HG02938 (cell line): ENCODE measurements around the gene STIMATE.

ENCODE experiments used
- ATAC-seq: cut with Tn5 transposase; IDR thresholded peaks from one replicate; pipeline ENCODE4 v1.9.1; 2021; ENCODE audit warnings: mild to moderate bottlenecking, moderate library complexity; ENCODE audit not compliant: unreplicated experiment

STIMATE gene

GRCh38 chr3:52843108-52843865, 54.1 kb downstream of the STIMATE start:
- ATAC-seq = no peak

- ATAC-seq = no peak
These were observed 54.9 kb downstream of the STIMATE start for GRCh38 chr3:52842424-52842823.

- ATAC-seq = no peak
These were observed 55.4 kb downstream of the STIMATE start for GRCh38 chr3:52841981-52842340.

DNA sequence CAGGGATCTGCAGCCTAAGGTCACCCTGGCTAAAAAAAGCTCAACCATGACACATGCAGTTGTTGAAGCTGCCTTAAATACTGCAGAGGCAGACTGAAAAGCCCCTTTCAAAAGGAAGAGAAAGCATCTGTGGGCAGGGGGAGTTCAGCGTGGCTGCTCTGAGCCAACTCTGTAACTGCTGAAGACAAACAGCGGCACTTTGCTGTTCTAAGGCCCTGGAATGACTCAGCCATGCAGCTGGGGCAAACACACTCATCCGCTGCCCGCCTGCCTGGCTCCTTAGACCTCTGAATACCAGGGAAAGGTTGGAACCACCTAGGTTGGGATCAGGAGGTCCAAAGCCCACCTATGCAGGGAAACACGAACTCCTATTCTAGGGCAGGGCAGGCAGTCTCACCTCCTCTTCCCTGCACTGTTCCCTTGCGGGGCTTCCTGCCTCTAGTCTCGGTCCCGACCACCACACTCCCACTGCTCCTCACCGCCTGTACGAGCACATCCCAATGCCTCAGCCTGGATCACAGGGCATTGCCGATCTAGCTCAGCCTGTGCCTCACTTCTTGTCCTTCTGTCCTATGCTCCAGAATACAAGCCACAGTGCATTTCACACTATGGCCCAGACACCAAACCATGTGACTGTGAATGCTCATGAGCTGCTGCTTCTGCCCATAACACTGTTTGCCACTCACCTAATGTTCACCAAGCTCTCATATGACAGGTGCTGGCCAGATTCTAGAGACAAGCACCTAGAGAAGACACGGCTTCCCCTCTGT, 56.0 kb downstream of the STIMATE start:
- ATAC-seq = no peak

- no peak for ATAC-seq
These were observed 57.3 kb downstream of the STIMATE start for GRCh38 chr3:52839892-52840545.

GRCh38 chr3:52839268-52839575, 58.1 kb downstream of the STIMATE start:
- ATAC-seq = no peak

GRCh38 chr3:52838561-52839267, 58.6 kb downstream of the STIMATE start:
- ATAC-seq = no peak

DNA sequence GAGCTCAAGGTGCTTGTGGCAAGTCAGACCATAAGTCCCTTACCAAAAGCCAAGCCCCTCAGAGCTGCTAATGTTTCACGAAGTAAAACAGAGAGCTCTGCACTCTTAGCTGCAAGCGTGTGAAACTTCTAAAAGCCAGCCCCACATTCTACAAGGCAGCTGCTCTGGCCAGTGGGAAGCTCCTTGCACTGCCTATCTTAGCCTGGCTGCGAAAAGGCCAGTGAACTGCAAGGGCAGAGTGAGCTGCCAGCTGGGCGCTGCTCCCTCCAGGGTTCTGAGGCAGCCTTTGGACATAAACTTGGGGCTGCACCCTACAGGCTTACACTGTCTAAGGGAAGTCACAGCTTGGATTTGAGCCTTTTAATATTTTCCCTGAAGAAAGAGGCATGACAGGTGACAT, 60.4 kb downstream of the STIMATE start:
- no peak for ATAC-seq

DNA sequence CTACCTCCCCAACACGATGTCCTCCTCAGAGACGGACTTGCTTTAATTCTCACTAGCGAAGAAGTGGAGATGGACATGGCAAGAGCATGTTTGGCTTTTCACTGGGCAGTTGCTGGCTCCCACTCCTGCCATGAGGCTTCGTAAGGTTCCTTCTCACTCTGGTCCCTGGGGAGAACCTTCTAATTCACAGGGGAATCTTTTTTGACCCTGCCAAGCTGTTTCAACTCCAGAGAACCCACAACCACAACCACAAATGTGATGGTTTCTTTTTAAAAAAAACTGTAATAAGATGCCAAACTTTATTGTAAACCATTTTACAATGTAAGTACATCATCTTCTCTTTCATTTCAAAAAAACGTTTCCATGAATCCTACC, 60.9 kb downstream of the STIMATE start:
- ATAC-seq = no peak

DNA sequence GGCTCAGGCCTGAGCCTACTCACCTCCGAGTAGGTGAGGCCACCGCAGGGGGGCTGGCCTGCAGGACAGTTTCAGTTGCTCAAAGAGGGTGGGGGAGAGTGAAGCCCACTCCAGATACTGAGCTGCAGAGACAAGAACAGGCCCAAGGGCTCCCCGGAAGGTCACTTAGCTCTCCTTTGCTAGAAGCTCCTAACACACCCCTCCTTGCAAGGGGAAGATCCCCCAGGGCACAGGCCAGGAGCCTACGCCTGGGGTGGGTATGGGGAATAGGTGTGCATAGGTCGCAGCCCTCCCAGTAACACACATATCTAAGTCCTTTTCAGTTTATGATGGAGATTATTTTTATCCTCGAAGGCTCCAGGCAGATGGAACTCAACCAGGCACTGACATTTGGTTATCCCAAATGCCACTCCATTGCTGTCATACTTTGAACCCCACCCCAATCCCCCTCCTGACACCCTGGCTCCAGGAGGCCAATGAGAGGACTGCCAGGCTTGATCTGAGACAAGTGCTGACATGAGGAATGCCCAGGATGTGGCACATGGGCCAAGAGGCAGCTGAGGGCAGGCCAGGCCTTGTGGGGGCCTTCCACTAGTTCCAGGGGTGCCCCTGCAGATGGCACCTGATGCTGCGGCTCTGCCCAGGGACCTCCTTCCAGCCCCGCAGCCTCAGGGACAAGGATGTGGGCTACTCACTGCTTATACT, 61.4 kb downstream of the STIMATE start:
- ATAC-seq = no peak

GRCh38 chr3:52834871-52835501, 62.4 kb downstream of the STIMATE start, which contains the start of gene MUSTN1:
Gene MUSTN1, minus strand, starts transcription at chr3:52835019. Its CDS starts 71 bp downstream, at chr3:52834948.
- ATAC-seq = no peak

- no peak for ATAC-seq
These were observed 64.1 kb downstream of the STIMATE start for GRCh38 chr3:52833202-52833601.

DNA sequence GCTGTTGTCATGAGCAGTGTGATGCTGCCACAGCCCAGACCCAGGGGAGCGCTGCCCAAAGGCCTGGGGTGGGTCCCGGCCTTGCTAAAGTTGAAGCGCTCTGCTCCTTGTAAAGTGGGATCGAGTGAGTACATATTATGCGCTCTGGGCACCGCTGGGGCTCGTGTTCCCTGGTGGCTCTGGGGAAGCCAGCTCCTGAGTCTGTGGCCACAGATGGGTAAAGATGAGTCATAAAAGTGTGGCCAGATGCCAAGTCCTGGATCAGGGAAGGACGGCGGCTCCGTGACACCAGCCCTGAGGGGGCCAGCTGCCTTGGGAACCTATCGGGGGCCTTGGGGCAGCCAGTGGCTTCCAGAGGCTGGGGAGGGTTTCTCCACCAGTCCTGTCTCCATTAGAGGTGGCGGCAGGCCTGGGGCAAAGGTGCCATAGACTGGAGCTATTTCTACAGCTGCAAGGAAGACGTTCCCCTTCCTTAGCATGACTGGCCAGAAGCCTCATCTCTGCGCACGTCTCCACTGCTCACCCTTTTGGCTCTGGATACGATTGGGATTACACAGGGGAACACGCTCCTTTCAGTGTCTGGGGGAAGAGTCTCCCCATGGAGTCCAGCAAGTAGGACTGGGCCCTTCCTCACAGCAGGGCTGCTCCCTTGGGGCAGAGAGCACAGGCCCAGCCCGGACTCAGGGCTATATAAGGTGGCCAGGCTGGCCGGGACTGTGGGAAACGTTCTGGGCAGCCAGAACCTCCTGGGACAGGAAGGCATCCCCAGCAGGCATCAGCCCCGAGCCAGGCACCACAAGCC, 65.6 kb downstream of the STIMATE start:
- ATAC-seq = no peak

- no peak for ATAC-seq
These were observed 66.7 kb downstream of the STIMATE start, which contains the start of gene ITIH4 for GRCh38 chr3:52830535-52831258. Gene ITIH4, minus strand, starts transcription at chr3:52830672. Its CDS starts 30 bp downstream, at chr3:52830642.

DNA sequence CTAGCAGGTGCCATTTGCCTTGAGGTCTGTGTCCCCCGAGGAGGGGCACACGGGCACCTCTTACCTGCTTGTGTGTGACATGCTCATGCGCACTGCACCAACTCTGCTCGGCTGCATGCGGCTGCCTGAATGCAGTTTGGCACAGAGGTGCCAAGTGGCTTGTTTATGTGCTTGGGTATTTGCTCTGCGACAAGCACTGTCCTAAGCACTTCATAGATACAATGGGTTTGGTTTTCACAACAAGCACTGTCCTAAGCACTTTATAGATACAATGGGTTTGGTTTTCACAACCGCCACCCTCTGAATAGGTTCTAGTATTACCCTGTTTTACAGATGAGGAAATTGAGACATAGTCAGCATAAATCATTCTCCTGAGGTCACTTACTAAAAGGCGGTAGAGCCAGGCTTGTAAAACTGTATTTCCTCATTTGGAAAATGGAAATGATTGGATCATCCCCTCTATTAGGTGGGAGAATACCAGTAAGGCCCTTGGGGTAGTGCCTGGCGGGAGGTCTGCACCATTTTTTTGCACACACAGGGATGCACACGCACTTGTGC, 67.4 kb downstream of the STIMATE start:
- ATAC-seq = no peak

DNA sequence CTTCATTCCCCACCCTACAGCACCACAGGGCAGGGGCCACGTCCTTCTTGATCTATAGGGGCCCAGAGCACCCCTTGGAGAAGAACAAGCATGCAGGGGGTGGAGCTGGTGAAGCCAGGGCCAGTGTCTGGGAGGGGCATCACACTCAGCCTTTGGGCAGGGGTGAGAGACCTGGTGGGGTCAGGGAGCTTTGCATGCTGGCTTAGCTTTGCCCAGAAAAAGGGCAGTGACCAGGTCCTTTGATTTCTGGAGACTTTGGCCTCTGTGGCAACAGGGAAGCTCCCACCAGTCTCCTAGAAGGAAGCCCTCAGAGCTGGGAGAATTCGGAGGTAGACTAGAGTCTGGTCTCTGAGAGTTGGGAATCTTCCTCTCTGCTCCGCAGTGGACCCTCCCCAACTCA, 67.9 kb downstream of the STIMATE start:
- no peak for ATAC-seq

DNA sequence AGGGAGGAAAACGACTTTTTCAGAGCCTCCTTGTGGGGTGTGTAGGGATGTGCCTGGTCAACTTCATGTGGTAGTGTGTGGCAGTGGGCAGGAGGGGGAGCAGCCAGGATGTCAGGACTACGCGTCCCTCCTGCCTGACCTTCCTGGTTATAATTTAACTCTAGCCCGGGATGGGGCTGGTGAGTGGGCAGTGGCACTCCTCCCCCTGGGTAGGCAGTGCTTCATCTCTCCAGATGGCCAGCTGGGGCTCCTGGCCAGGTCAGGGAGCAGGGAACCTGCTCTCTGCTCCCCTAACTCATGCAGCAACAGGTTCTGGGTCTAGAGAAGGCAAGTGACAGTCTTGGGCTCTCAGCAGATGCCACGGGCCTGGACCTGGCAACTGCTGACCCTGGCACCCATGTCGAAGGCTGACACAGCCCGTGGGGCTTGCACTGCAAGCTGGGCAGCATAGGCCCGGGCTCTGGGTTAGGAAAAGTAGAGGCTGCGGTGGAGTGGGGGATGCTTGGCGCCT, 69.4 kb downstream of the STIMATE start:
- no peak for ATAC-seq

DNA sequence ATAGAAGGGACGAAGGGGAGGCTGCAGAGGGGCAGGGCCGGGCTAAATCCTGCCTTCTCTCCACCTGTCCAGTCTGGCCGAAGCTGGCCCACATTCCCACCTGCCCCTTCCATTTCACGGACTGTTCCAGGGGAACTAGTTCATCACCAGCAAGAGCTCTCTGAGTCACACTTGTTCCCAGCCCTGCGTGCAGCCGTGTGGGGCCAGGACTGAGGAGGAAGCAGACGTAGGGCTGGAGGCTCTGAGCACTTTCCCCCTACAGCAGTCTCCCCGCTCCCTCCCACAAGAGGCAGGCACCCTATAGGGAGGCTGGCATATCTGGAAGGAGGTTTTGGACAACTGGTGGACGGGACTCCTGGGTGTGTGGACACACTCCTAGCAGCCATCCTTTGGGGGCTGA, 69.9 kb downstream of the STIMATE start:
- ATAC-seq = no peak
